ENCODE results near the gene CLDN18.

The CLDN18 gene

DNA sequence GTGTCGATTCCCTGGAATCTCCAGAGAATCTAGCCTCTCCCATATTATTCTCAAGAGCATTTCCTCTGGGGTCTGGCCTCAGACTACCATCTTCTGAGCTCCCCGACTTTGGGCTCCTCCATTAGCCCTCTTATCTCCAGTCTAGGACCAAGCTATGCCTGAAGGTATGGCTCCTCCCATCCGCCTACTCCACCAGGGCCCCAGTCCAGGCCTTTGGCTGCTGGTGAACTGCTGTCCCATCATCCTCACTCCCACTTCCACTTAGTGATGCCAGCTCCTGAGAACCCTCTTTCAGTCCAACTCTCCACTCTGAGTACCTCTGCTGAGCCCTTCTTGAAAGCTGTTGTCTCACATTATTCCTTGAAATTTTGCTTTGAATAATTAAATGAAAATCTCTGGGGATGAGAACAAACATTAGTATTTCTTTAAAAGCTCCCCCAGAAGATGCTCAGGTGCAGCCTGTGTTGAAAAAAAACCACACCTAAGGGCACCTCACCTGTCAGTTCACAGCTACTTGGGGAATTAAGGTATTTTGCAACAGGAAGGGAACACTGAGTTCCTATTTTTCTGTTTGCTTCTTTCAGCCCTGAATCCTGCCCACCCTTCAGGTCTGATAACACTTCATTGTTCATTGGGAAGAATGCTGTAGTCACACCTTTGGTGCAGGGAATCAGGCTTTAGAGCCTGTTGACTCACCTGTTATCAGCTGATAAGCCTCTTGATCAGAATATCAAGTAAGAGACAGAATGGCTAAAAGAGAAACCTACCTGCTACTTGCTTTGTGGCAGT, 9.5 kb downstream of the CLDN18 start:
- DNase-seq (ENCODE audit: extremely low read depth, low read depth): no peak
- no peak overlapping the region for H3K4me3 ChIP-seq (replicated peaks; ENCODE audit: low read depth, low read length)
- TF ChIP-seq, protein P1, sequence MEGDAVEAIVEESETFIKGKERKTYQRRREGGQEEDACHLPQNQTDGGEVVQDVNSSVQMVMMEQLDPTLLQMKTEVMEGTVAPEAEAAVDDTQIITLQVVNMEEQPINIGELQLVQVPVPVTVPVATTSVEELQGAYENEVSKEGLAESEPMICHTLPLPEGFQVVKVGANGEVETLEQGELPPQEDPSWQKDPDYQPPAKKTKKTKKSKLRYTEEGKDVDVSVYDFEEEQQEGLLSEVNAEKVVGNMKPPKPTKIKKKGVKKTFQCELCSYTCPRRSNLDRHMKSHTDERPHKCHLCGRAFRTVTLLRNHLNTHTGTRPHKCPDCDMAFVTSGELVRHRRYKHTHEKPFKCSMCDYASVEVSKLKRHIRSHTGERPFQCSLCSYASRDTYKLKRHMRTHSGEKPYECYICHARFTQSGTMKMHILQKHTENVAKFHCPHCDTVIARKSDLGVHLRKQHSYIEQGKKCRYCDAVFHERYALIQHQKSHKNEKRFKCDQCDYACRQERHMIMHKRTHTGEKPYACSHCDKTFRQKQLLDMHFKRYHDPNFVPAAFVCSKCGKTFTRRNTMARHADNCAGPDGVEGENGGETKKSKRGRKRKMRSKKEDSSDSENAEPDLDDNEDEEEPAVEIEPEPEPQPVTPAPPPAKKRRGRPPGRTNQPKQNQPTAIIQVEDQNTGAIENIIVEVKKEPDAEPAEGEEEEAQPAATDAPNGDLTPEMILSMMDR (IDR thresholded peaks at IDR 0.05; ENCODE audit: low read depth, low read length, missing control alignments): no peak

DNA sequence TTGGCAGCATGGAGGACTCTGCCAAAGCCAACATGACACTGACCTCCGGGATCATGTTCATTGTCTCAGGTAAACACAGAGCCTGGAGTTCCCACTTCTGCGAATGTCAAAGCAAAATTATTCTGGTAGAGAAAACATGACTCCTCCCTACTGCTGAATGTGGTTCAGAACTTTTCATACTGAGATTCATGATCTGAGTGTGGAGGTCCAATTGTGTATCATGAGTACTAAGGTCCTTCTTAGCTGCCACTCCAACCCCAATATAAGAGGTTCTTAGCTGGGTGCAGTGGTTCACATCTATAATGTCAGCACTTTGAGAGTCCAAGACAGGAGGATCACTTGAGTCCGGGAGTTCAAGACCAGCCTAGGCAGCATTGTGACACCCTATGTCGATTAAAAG, 13.8 kb downstream of the CLDN18 start:
- TF ChIP-seq, protein P1 (IDR thresholded peaks at IDR 0.05; ENCODE audit: low read depth, low read length, missing control alignments): no peak
- no peak overlapping the region for H3K4me3 ChIP-seq (replicated peaks; ENCODE audit: low read depth, low read length)
- DNase-seq (ENCODE audit: extremely low read depth, low read depth): no peak

DNA sequence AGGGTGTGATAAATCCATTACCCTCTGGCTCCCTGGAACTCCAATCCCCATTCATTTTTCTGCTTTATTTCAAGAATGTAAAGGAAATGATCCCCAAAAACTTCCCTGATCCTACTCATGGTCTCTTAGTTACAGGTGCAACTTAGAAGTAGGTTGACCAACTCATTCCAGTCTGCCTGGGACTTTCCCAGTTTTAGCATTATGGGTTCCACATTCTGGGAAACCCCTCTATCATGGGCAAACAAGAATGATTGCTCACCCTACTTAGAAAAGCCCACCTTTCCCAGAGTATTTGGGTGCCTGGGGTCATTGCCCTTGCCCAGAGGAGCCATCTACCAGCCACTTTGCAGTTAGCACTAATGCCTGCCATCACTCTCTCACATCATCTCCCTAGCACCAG, 15.6 kb downstream of the CLDN18 start:
- TF ChIP-seq, protein P1 (IDR thresholded peaks at IDR 0.05; ENCODE audit: low read depth, low read length, missing control alignments): no peak
- DNase-seq (ENCODE audit: extremely low read depth, low read depth): no peak

DNA sequence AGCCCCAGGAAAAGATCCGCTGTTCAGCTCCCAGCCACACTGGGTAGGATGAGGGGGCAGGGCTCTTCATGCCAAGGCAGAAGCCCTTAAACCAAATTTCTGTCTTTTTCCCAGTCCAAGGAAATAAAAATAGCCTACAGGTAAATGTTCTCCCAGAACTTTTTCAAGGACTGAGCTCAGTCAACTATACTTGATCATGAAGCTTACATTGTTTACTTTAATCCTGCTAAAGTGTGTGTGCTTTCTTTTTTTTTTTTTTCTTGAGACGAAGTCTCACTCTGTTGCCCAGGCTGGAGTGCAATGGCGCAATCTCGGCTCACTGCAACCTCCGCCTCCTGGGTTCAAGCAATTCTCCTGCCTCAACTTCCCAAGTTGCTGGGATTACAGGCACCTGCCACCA, 17.9 kb downstream of the CLDN18 start:
- TF ChIP-seq, protein P1 (IDR thresholded peaks at IDR 0.05; ENCODE audit: low read depth, low read length, missing control alignments): no peak
- DNase-seq (ENCODE audit: extremely low read depth, low read depth): no peak
- H3K4me3 ChIP-seq (replicated peaks; ENCODE audit: low read depth, low read length): no peak overlapping the region

More for the DNA sequence above, 15.6 kb downstream of the CLDN18 start:
- no peak overlapping the region for H3K4me3 ChIP-seq (replicated peaks; ENCODE audit: low read depth, low read length)

DNA sequence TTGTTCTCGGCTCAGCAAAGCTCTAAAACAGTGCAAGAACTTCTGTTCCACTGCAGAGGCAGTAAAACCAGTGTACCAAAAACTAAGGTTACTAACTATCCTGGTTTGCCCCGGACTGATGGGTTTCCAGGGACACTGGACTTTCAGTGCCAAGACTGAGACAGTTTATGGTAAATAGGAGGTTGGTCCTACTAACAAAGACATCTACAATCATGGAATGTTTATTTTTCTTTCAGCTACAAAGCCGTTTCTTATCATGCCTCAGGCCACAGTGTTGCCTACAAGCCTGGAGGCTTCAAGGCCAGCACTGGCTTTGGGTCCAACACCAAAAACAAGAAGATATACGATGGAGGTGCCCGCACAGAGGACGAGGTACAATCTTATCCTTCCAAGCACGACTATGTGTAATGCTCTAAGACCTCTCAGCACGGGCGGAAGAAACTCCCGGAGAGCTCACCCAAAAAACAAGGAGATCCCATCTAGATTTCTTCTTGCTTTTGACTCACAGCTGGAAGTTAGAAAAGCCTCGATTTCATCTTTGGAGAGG, 20.8 kb downstream of the CLDN18 start:
- H3K4me3 ChIP-seq (replicated peaks; ENCODE audit: low read depth, low read length): no peak overlapping the region
- TF ChIP-seq, protein P1 (IDR thresholded peaks at IDR 0.05; ENCODE audit: low read depth, low read length, missing control alignments): no peak
- DNase-seq (ENCODE audit: extremely low read depth, low read depth): no peak

DNA sequence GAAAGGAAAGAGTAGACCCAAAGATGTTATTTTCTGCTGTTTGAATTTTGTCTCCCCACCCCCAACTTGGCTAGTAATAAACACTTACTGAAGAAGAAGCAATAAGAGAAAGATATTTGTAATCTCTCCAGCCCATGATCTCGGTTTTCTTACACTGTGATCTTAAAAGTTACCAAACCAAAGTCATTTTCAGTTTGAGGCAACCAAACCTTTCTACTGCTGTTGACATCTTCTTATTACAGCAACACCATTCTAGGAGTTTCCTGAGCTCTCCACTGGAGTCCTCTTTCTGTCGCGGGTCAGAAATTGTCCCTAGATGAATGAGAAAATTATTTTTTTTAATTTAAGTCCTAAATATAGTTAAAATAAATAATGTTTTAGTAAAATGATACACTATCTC, 21.6 kb downstream of the CLDN18 start:
- DNase-seq (ENCODE audit: extremely low read depth, low read depth): no peak
- TF ChIP-seq, protein P1 (IDR thresholded peaks at IDR 0.05; ENCODE audit: low read depth, low read length, missing control alignments): no peak

More for the DNA sequence above, 21.6 kb downstream of the CLDN18 start:
- H3K4me3 ChIP-seq (replicated peaks; ENCODE audit: low read depth, low read length): no peak overlapping the region

Measured in HFF-Myc (cell line).